GM19025 (cell line): ENCODE data around the gene HMGA1.

Experiments
- ATAC-seq: cut with Tn5 transposase; IDR thresholded peaks from one replicate; pipeline ENCODE4 v1.9.1; 2021; ENCODE audit warnings: mild to moderate bottlenecking, low read depth, moderate library complexity; ENCODE audit not compliant: unreplicated experiment

Gene HMGA1

DNA sequence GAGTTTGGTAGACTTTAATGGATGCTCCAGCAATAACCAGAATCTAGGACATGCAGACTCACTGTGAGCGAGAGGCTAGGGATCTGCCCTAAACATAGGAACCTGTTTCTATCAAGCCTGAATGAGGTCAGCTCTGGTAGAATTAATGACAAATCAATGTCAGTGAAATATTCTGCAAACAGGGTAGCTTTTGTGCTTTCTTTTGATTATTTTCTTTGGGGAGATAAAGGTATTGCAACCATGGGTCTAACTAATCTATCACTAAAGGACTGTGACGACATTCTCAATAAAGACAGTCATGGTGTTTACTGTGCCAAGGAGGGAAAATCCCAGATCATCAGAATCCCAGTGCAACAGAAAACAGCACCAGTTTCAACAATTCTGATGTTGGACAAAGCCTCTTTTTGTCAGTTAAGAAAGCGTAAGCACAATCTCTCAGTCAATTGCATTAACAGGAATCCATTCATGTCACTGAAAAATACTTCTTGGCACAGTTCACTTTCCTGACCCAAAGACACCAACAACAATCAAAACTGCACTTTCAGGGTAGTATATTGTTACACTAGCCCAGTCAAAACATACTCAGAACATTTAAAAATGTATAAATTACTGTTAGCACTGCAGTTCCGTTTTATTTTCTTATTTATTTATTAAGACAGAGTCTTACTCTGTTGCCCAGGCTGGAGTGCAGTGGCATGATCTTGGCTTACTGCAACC, 48.9 kb downstream of the HMGA1 start:
- ATAC-seq: no peak

DNA sequence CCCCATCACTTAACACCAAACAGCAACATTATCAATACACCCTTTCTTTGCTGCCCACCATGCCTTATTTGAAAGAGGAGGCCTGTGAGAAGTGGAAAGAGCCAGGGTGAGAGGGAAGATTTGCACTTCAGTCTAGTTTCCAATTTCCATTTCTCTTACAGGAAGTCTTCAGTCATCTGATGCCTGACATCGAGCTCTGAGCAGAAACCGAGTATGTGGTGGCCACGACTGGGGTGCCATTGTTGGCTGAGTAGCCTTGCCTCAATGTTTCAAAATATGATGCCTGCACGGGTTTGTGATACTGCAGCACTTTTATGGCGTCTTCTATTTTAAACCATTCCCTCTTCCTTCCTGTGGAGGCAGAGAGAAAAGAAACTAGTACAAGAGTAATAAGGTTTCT, 51.9 kb downstream of the HMGA1 start:
- ATAC-seq: no peak

DNA sequence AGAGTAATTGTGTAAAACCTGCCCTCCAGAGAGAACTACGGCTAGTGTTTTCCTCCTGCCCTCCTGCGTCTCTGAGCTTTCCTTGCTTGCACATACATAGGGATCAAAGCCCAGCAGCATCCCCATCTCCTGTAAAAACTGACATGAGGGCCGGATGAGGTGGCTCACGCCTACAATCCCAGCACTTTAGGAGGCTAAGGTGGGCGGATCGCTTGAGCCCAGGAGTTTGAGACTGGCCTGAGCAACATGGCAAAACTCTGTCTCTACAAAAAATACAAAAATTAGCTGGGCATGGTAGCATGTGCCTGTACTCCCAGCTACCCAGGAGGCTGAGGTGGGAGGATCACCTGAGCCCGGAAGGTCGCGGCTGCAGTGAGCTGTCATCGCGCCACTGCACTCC, 52.5 kb downstream of the HMGA1 start:
- ATAC-seq: no peak

DNA sequence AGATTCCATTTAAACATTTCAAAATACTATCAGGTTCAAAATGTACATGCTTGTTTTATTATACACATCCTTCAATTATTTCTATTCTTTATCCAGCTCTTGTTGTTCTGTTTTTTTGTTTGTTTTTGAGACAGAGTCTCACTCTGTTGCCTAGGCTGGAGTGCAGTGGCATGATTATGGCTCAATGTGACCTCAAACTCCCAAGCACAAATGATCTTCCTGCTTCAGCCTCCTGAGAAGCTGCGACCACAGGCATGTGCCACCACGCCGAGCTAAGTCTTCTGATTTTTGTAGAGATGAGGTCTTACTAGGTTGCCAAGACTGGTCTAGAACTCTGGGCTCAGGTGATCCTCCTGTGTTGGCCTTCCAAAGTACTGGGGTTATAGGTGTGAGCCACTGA, 56.3 kb downstream of the HMGA1 start:
- ATAC-seq: no peak

DNA sequence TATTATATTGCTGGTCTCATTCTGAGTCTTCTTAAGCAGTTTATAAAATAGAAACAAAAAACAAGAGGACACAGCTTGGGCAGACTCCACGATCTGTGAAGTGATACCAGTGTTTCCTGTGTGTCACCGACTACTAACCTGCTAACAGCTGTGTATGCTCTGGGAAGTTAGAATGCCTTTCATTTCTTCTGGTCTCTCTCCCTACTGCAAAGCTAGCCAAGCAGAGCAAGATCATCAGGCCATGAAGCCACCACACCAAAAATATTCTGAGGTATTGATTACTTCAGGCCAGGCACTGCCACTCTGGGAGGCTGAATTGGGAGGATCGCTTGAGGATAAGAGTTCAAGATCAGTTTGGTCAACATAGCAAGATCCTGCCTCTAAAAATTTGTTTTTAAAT, 59.0 kb downstream of the HMGA1 start:
- peak; percentile 80 for ATAC-seq
